HL-60/S4 treated with retinoic acid at 250 ng/mL for 4 days and 3 days (cell line): ENCODE measurements around the gene CDH13.

Experiments used
- in situ Hi-C: fragments of 300-500 bp; cut with MboI; formaldehyde crosslinking; loops from 2 replicates; pipeline ENCODE4 v1.7.0; 2022; ENCODE audit warnings: low sequenced_read_pairs

The CDH13 gene

GRCh38 chr16:82626791-82627261, at the start of gene CDH13:
Gene CDH13 (plus strand): TSS chr16:82626969.
- in situ Hi-C loops = no loop called here

- in situ Hi-C loops = no loop called here
Measured at GRCh38 chr16:82580298-82580890, 46.4 kb upstream of the CDH13 start.

- in situ Hi-C loops = no loop called here
Measured at GRCh38 chr16:82582975-82583374, 43.8 kb upstream of the CDH13 start.

- in situ Hi-C loops = no loop called here
Measured at GRCh38 chr16:82583422-82583821, 43.3 kb upstream of the CDH13 start.

GRCh38 chr16:82584553-82585152, 42.1 kb upstream of the CDH13 start:
- in situ Hi-C loops = no loop called here

- in situ Hi-C loops = no loop called here
Measured at GRCh38 chr16:82585675-82586074, 41.1 kb upstream of the CDH13 start.

GRCh38 chr16:82586130-82586529, 40.6 kb upstream of the CDH13 start:
- in situ Hi-C loops = no loop called here

- in situ Hi-C loops = no loop called here
Measured at GRCh38 chr16:82587289-82587688, 39.5 kb upstream of the CDH13 start.

- in situ Hi-C loops = no loop called here
Measured at GRCh38 chr16:82589407-82589806, 37.4 kb upstream of the CDH13 start.

GRCh38 chr16:82594114-82594513, 32.7 kb upstream of the CDH13 start:
- in situ Hi-C loops = no loop called here

- in situ Hi-C loops = no loop called here
Measured at GRCh38 chr16:82598771-82599170, 28.0 kb upstream of the CDH13 start.

- in situ Hi-C loops = no loop called here
Measured at GRCh38 chr16:82601989-82602640, 24.7 kb upstream of the CDH13 start.

- in situ Hi-C loops = no loop called here
Measured at GRCh38 chr16:82603784-82604411, 22.9 kb upstream of the CDH13 start.

GRCh38 chr16:82605076-82605475, 21.7 kb upstream of the CDH13 start:
- in situ Hi-C loops = no loop called here

GRCh38 chr16:82605863-82606620, 20.7 kb upstream of the CDH13 start:
- in situ Hi-C loops = no loop called here

GRCh38 chr16:82609140-82609539, 17.6 kb upstream of the CDH13 start:
- in situ Hi-C loops = no loop called here

- in situ Hi-C loops = no loop called here
Measured at GRCh38 chr16:82612263-82612662, 14.5 kb upstream of the CDH13 start.

- in situ Hi-C loops = no loop called here
Measured at GRCh38 chr16:82616356-82616755, 10.4 kb upstream of the CDH13 start.

- in situ Hi-C loops = no loop called here
Measured at GRCh38 chr16:82621781-82622180, 5.0 kb upstream of the CDH13 start.

GRCh38 chr16:82623241-82623640, 3.5 kb upstream of the CDH13 start:
- in situ Hi-C loops = no loop called here
